Natural killer cell (primary cell): ENCODE measurements around the gene JPH2. TPM values are rescaled to one million over a fixed set of nuclear protein-coding genes. Genes with fewer than 3 reads are reported as not detected.

Source experiments
- ATAC-seq, 3 donors: fragments of 150-1000 bp in 2 of 3; fragments of 200-7000 bp in 1 of 3; cut with Tn5 transposase; 1 replicate in 1 of 3; 2 replicates in 2 of 3; pipeline ENCODE4 v1.10.0; 2021; ENCODE audit warnings: mild to moderate bottlenecking in 2 of 3, moderate library complexity in 2 of 3
- DNase-seq, 2 donors: peaks; one replicate each; pipeline versions ENCODE4 v3.0.0 to v3.0.0-alpha.2; 2013 to 2021; ENCODE audit warnings: mixed read lengths in 1 of 2
- H3K27ac ChIP-seq: one replicate; pipeline ENCODE4 v1.5.1; 2013; ENCODE audit warnings: mild to moderate bottlenecking, low read length
- H3K27me3 ChIP-seq: one replicate; pipeline ENCODE4 v1.6.1; 2013; ENCODE audit warnings: low read length; ENCODE audit not compliant: control insufficient read depth, insufficient read depth
- H3K36me3 ChIP-seq: one replicate; pipeline ENCODE4 v1.6.1; 2013; ENCODE audit warnings: low read length; ENCODE audit not compliant: control insufficient read depth, insufficient read depth
- H3K4me1 ChIP-seq: one replicate; pipeline ENCODE4 v1.6.1; 2013; ENCODE audit warnings: low read length; ENCODE audit not compliant: control insufficient read depth, insufficient read depth
- H3K4me3 ChIP-seq: one replicate; pipeline ENCODE4 v1.5.1; 2013; ENCODE audit warnings: low read length
- H3K9me3 ChIP-seq: one replicate; pipeline ENCODE4 v1.6.1; 2013; ENCODE audit warnings: low read length; ENCODE audit not compliant: control insufficient read depth, insufficient read depth
- H3K27ac Mint-ChIP-seq, 2 donors: one replicate each; pipeline ENCODE4 v1.8.0; 2022; ENCODE audit warnings: mild to moderate bottlenecking in 2 of 2, mixed read lengths in 2 of 2, moderate library complexity in 1 of 2
- H3K27me3 Mint-ChIP-seq, 2 donors: one replicate each; pipeline ENCODE4 v1.8.0; 2022; ENCODE audit warnings: low read depth in 2 of 2, mixed read lengths in 2 of 2
- H3K36me3 Mint-ChIP-seq: one replicate; pipeline ENCODE4 v1.8.0; 2022; ENCODE audit warnings: mixed read lengths
- H3K4me1 Mint-ChIP-seq, 2 donors: one replicate each; pipeline ENCODE4 v1.8.0; 2022; ENCODE audit warnings: mixed read lengths in 2 of 2
- H3K4me3 Mint-ChIP-seq: one replicate; pipeline ENCODE4 v1.8.0; 2022; ENCODE audit warnings: mild to moderate bottlenecking, moderate library complexity, mixed read lengths
- H3K9me3 Mint-ChIP-seq, 2 donors: one replicate each; pipeline ENCODE4 v1.8.0; 2022; ENCODE audit warnings: mixed read lengths in 2 of 2
- CTCF ChIP-seq: fragments of 200-600 bp; IDR thresholded peaks from one replicate; pipeline ENCODE4 v1.8.0; 2022; ENCODE audit warnings: antibody characterized with exemption
- WGBS: methylation state at CpG from one replicate; pipeline ENCODE4 v1.1.7; 2013; ENCODE audit warnings: missing lambda C conversion rate; ENCODE audit not compliant: insufficient coverage; 5-methylcytosine and 5-hydroxymethylcytosine counted together
- intact Hi-C: fragments of 100-400 bp; cut with micrococcal nuclease; formaldehyde crosslinking; loops from one replicate; pipeline ENCODE4 v1.14.2; 2022
- total RNA-seq, 4 donors: library from RNA; stranded (reverse); fragments of 120-200 nt in 1 of 4; gene quantifications; one replicate each; pipeline versions ENCODE4 v1.2.3 to v1.2.4, GENCODE V29; 2013 to 2022

The JPH2 gene
- total RNA-seq, 3 donors from 2014 or later (not counting 1 experiment from before 2014, with no cell fraction given) = not detected

- Histone ChIP-seq H3K27ac (no peak overlapping the region), H3K36me3 (no peaks in the 10 kb centered on the region), H3K9me3 (no peaks in the 10 kb centered on the region), H3K4me3 (no peak overlapping the region), H3K4me1 (no peaks in the 10 kb centered on the region), H3K27me3 (peaks cover 3% of the 10 kb centered on the region)
- no peak for TF ChIP-seq CTCF
- Mint-ChIP-seq H3K9me3 (no peaks in the 10 kb centered on the region), H3K27me3 (peaks cover 39 to 42% of the 10 kb centered on the region in 2 donors), H3K36me3 (no peaks in the 10 kb centered on the region), H3K27ac (no peak overlapping the region), H3K4me1 (no peaks in the 10 kb centered on the region), H3K4me3 (no peak overlapping the region)
- intact Hi-C loops = no loop called here
- 53% methylated on average over 56 of the region's 56 CpGs for WGBS
- DNase-seq (no peak), ATAC-seq (no peak)
Measured at GRCh38 chr20:44160133-44160532, 26.9 kb downstream of the JPH2 start.

GRCh38 chr20:44159711-44160110 is 27.3 kb downstream of the JPH2 start:
- Mint-ChIP-seq H3K4me1 (no peaks in the 10 kb centered on the region), H3K36me3 (no peaks in the 10 kb centered on the region), H3K9me3 (no peaks in the 10 kb centered on the region), H3K27ac (no peak overlapping the region), H3K27me3 (peaks cover 39 to 42% of the 10 kb centered on the region in 2 donors), H3K4me3 (no peak overlapping the region)
- Histone ChIP-seq H3K27me3 (peaks cover 3% of the 10 kb centered on the region), H3K9me3 (no peaks in the 10 kb centered on the region), H3K4me1 (no peaks in the 10 kb centered on the region), H3K36me3 (no peaks in the 10 kb centered on the region), H3K27ac (no peak overlapping the region), H3K4me3 (no peak overlapping the region)
- intact Hi-C loops = no loop called here
- no peak for TF ChIP-seq CTCF
- DNase-seq (no peak), ATAC-seq (no peak)
- WGBS = 72% methylated on average over 50 of the region's 50 CpGs

- no peak overlapping the region for H3K4me3 ChIP-seq
- H3K36me3 ChIP-seq = no peaks in the 10 kb centered on the region
- intact Hi-C loops = no loop called here
- H3K9me3 ChIP-seq = no peaks in the 10 kb centered on the region
- WGBS = 89% methylated on average over 2 of the region's 2 CpGs
- no peaks in the 10 kb centered on the region for H3K9me3 Mint-ChIP-seq
- H3K4me3 Mint-ChIP-seq = no peak overlapping the region
- no peak overlapping the region for H3K27ac ChIP-seq
- H3K36me3 Mint-ChIP-seq = no peaks in the 10 kb centered on the region
- no peak for ATAC-seq
- no peaks in the 10 kb centered on the region for H3K4me1 Mint-ChIP-seq
- no peaks in the 10 kb centered on the region for H3K4me1 ChIP-seq
- peaks cover 3% of the 10 kb centered on the region for H3K27me3 ChIP-seq
- DNase-seq = no peak
- TF ChIP-seq CTCF = no peak
- H3K27me3 Mint-ChIP-seq = peaks cover 36% of the 10 kb centered on the region in 2 donors
- no peak overlapping the region for H3K27ac Mint-ChIP-seq
Measured at GRCh38 chr20:44159125-44159524, 27.9 kb downstream of the JPH2 start.

GRCh38 chr20:44157061-44157460 is 29.9 kb downstream of the JPH2 start:
- Mint-ChIP-seq H3K27ac (no peak overlapping the region), H3K36me3 (no peaks in the 10 kb centered on the region), H3K27me3 (peaks cover 21% of the 10 kb centered on the region in 2 donors), H3K4me1 (no peaks in the 10 kb centered on the region), H3K4me3 (no peak overlapping the region), H3K9me3 (no peaks in the 10 kb centered on the region)
- no peak for DNase-seq
- intact Hi-C loops = no loop called here
- H3K27ac ChIP-seq = no peak overlapping the region
- no peak overlapping the region for H3K4me3 ChIP-seq
- no peak for ATAC-seq
- no peak for TF ChIP-seq CTCF
- 97% methylated on average over 5 of the region's 5 CpGs for WGBS
- no peaks in the 10 kb centered on the region for H3K36me3 ChIP-seq
- H3K27me3 ChIP-seq = no peaks in the 10 kb centered on the region
- no peaks in the 10 kb centered on the region for H3K9me3 ChIP-seq
- no peaks in the 10 kb centered on the region for H3K4me1 ChIP-seq
